ES-I3 (cell line): ENCODE measurements around the gene RBSN.

ENCODE experiments used
- H3K36me3 ChIP-seq: 2 replicates; pipeline ENCODE4 v1.6.1; 2013; ENCODE audit warnings: mild to moderate bottlenecking, low read length, control low read depth, moderate library complexity; ENCODE audit not compliant: insufficient read depth
- H3K4me1 ChIP-seq: 2 replicates; pipeline ENCODE4 v1.6.1; 2013; ENCODE audit warnings: mild to moderate bottlenecking, control low read depth, low read length; ENCODE audit not compliant: insufficient read depth
- H3K9ac ChIP-seq: 2 replicates; pipeline ENCODE4 v1.6.1; 2013; ENCODE audit warnings: low read depth, mild to moderate bottlenecking, low read length, moderate library complexity
- H3K9me3 ChIP-seq: 2 replicates; pipeline ENCODE4 v1.6.1; 2013; ENCODE audit warnings: mild to moderate bottlenecking, low read length, moderate library complexity; ENCODE audit not compliant: control insufficient read depth, insufficient read depth

The RBSN gene

DNA sequence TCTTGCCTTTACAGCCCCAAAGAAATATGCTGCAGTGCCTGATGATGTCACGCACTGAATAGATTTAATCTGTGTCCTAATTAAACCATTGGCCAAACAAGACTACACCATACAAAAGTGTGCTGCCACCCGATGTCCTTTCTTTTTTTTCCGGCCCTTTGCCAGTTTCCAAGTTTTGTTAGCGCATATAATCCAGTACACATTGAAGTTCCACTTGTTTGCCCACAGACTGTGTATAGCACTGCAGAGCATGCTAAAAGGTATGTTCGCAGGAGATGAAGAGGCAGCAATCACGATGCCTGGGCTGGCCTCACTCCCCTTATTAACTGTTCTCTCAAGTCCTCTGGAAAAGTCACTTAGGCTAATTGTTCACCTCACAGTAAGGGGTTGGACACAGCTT is 60.6 kb downstream of the RBSN start:
- no peak overlapping the region for H3K9ac ChIP-seq
- H3K36me3 ChIP-seq, result peaks cover 24% of the 10 kb centered on the region
- no peaks in the 10 kb centered on the region for H3K4me1 ChIP-seq
- H3K9me3 ChIP-seq, result no peaks in the 10 kb centered on the region

DNA sequence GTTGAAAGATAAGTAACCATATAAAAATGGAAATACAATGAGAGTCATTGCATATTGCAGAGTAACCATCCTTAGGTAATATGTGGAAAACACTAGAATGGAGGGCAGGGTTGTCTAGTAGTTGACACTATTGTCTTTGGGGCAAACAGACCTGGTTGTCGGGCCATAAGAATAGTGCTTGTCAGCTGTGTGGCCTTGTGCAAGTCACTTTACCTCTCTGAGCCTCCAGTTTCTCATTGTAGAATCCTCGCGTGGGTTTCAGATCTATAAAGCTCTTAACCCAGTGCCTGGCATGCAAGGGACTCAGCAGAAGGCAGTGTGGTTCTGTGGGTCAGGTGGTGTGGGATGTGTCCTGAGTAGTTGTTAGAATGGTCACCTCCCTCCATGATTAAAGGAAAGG is 65.8 kb downstream of the RBSN start:
- H3K36me3 ChIP-seq, result peaks cover 17% of the 10 kb centered on the region
- H3K4me1 ChIP-seq, result no peaks in the 10 kb centered on the region
- no peaks in the 10 kb centered on the region for H3K9me3 ChIP-seq
- H3K9ac ChIP-seq, result no peak overlapping the region

DNA sequence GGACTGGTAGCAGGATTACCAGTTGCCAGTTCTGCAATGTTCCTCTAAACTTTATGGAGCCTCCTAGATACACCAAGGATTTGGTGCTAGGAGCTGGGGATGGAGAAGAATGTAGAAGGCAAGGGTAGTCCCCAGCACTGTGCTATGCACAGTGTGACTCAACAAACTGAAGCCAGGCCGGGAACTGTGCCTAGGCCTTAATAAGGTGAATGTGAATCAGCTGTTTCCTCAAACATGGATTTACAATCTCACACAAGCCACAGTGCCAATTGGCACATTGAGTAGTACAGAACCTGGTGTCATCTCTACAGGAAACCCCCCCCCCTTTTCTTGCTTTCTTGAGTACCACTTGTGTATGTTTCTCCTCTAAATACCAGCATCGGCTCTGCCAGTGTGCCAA is 66.3 kb downstream of the RBSN start:
- H3K4me1 ChIP-seq, result no peaks in the 10 kb centered on the region
- no peak overlapping the region for H3K9ac ChIP-seq
- H3K9me3 ChIP-seq, result no peaks in the 10 kb centered on the region
- peaks cover 12% of the 10 kb centered on the region for H3K36me3 ChIP-seq

DNA sequence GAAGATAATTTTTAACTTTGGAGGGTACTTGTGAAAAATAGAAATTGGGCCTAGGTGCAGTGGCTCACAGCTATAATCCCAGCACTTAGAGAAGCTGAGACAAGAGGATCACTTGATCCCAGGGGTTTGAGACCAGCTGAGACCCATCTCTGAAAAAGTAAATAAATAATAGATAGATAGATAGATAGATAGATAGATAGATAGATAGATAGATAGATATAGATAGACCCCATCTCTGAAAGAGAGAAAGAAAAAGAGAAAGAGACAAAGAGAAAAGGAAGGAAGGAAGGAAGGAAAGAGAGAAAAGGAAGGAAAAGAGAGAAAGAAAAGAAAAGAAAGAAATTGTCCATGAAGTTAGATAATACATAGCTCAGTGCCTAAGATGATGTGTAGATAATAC is 69.3 kb downstream of the RBSN start:
- Histone ChIP-seq H3K4me1 (no peaks in the 10 kb centered on the region), H3K36me3 (peaks cover 12% of the 10 kb centered on the region), H3K9me3 (no peaks in the 10 kb centered on the region), H3K9ac (no peak overlapping the region)

DNA sequence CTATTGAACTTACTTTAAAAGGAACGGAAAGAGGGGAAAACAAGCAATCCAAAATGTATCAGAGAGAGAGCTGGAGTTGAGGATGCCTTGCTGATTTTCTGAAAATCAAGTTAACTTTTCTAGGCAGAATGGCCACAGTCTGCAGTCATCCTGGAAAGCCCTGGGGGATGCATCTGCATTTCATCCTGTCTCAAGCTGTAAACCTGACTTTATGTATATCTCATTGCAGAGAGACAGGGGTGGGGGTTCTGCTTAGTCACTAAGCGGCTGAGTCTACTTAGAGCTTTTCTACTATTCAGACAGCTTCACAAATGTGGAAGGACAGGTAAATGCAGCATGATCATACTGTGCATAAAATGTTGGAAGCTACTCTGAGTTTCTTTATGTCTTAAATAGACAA is 75.2 kb downstream of the RBSN start:
- Histone ChIP-seq H3K4me1 (no peaks in the 10 kb centered on the region), H3K36me3 (peaks cover 17% of the 10 kb centered on the region), H3K9ac (no peak overlapping the region), H3K9me3 (no peaks in the 10 kb centered on the region)

GRCh38 chr3:15023249-15023648 is 75.7 kb downstream of the RBSN start:
- Histone ChIP-seq H3K9ac (no peak overlapping the region), H3K9me3 (no peaks in the 10 kb centered on the region), H3K4me1 (no peaks in the 10 kb centered on the region), H3K36me3 (peaks cover 17% of the 10 kb centered on the region)
